ENCODE measurements around the gene PIGV.

The PIGV gene

GRCh38 chr1:26774462-26774861 lies 13.3 kb upstream of the PIGV start:
- DNase-seq: no peak

DNA sequence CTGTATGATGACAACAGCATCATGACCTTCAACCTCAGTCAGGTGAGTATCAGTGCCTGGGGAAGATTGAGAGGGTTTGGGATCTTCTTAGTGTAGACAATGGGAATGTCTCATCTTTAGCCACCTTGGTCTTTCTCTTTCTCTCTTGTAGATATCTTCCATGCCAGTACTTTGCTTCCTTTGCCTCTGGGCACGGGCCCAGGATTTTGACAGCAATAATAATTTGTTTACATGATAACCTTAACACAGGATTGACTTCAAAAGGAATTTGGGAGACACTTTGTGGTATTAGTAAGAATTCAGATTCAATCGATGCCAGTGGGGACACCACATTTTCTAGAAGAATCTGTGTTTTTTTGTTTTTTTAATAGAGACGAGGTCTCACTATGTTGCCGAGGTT lies 12.1 kb upstream of the PIGV start:
- DNase-seq: no peak

DNA sequence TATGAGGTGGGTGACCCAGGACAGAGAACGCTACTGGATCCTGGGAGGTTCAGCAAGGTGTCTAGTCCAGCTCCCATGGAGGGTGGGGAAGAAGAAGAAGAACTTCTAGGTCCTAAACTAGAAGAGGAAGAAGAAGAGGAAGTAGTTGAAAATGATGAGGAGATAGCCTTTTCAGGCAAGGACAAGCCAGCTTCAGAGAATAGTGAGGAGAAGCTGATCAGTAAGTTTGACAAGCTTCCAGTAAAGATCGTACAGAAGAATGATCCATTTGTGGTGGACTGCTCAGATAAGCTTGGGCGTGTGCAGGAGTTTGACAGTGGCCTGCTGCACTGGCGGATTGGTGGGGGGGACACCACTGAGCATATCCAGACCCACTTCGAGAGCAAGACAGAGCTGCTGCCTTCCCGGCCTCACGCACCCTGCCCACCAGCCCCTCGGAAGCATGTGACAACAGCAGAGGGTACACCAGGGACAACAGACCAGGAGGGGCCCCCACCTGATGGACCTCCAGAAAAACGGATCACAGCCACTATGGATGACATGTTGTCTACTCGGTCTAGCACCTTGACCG lies 8.6 kb upstream of the PIGV start:
- no peak for DNase-seq

DNA sequence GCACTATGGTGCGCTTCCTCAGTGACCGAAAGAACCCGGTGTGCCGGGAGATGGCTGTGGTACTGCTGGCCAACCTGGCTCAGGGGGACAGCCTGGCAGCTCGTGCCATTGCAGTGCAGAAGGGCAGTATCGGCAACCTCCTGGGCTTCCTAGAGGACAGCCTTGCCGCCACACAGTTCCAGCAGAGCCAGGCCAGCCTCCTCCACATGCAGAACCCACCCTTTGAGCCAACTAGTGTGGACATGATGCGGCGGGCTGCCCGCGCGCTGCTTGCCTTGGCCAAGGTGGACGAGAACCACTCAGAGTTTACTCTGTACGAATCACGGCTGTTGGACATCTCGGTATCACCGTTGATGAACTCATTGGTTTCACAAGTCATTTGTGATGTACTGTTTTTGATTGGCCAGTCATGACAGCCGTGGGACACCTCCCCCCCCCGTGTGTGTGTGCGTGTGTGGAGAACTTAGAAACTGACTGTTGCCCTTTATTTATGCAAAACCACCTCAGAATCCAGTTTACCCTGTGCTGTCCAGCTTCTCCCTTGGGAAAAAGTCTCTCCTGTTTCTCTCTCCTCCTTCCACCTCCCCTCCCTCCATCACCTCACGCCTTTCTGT lies 7.3 kb upstream of the PIGV start:
- DNase-seq: no peak

GRCh38 chr1:26781206-26781825 lies 6.4 kb upstream of the PIGV start:
- no peak for DNase-seq

DNA sequence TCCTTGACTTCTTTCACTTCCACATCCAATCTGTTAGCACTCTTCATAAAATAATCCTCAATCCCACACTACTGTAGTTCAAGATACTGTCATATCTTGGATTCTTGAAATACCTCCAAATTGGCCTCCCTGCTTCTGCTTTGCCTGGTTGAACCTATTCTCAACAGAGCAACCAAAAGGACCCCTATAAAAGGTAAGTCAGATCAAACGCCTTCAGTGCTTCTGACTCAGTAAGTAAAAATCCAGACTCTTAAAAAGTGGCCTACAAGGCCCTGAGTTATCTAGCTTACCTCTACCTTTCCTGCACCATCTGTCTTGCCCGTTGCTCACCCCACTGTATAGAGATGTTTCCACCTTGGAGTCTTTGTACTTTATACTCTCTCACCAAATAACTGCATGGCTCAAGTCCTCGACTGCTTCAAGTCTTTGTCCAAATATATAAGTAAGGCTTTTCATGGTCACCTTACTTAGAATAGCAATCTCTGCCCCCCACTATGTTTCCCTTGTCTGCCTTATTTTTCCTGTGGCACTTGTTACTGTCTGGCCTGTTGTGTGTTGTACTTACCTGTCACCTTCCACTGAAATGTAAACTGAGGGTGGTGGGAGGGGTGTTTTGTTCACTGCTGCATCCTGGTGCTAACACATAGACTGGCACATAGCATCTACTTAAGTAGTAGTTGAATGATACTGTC lies 5.1 kb upstream of the PIGV start:
- DNase-seq: no peak

- no peak for DNase-seq
Observed at GRCh38 chr1:26783646-26784022, 4.1 kb upstream of the PIGV start.

GRCh38 chr1:26784023-26784871 lies 3.5 kb upstream of the PIGV start:
- peak; percentile 24 to 38 (median 35) for DNase-seq

- DNase-seq: no peak
Observed at GRCh38 chr1:26784886-26785285, 2.9 kb upstream of the PIGV start.

DNA sequence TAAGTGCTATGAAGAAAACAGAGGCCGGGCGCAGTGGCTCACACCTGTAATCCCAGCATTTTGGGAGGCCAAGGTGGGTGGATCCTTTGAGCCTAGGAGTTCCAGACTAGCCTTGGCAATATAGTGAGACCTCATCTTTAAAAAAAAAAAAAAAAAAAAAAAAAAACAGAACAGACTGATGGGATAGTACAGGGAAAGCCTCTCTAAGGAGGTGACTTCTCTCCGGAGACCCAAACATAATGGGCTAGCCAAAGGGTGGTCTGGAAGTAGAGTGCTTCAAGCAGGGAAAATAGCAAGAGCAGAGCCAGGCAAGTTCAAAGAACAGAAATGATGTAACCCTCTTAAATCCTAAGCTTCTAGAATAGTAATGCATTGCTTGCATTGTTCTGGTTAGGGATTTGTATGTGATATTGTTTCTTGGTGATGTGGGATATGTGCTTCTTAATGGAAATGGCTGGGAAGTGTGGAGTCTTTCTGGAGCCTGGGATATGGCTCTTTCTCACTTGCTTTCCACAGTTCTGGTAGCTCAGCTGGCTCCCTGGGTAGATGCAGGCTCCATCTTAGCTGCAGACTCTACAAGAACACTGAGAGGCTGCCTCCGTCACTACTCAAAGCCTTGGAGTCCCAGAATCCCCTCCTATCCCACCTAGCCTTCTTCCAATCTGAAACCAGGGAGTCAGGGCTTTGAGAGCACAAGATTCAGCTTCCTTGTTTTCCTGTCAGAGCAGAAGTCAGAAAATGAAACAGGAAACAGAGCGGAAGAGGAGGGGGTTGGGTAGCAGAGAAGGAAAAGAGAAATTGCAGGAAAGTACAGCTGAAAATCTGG lies 1.9 kb upstream of the PIGV start:
- peak; percentile 71 to 80 (median 74) for DNase-seq

- peak; percentile 49 to 53 (median 53) for DNase-seq
Observed at GRCh38 chr1:26786437-26787380, 1.0 kb upstream of the PIGV start.

GRCh38 chr1:26787381-26787705 lies 407 bp upstream of the PIGV start:
- DNase-seq: peak; percentile 76 to 81 (median 78)

DNA sequence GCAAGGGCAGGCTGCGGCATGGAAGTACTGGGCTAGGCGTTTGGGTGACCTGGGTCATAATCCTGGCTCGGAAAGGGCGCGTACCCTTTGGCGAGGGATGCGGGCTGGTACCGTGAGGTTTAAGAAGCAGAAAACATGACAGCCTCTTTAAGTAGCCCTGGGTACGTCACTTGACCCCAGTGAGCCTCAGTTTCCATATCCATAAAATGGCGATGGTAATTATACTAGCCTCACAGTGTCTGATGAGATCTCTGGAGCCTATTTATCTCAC lies 700 bp downstream of the PIGV start:
- peak in 1 of 3 donors; percentile 22 for DNase-seq

DNA sequence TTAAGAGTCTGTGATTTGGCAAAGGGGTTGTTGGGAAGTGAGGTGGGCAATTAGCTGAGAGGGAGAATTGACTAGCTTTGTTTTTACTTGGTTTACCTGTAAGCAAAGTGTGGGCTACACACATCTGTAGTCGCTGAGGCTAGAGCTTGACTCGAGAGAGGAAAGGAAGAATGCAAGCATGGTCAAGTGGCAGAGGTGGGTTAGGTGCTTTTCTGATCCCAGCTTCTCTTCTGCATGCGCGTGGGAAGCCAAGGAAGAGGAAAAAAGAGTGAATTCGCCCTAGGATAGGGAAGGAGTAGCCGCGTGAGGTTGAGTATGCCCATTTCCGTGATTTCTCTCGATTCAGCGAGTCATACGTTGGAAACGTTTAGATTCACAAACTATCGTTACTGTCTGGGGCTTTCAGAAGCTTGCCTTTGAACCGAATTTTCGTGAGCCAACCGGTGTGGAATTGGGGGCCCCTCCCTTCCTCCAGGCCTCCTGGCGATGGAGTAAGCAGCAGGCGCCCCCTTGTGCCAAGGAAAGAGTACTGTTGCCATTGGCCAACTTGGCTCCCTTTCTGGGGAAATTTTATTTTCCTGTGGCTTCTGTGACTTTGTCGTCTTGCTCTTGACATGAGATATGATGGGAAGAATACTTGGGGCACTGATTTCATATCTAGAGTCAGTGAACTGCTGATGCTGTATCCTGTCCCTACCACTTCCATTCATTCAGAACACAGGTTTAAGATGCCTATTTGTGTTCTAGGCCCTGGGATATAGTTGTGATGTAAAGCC lies 1.3 kb downstream of the PIGV start:
- peak; percentile 87 to 91 (median 91) for DNase-seq

DNA sequence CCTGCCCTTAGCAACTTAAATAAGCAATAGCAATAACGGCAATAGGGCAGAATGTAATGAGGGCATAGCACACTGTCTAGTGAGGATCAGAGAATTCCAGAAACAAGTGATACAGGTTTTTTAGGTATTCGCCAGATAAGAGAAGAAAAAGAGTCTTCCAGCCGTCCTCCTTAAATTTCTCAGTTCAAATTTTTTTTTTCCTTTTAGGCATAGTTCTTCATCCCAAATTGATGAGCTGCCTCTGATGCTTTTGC lies 1.8 kb downstream of the PIGV start:
- no peak for DNase-seq

DNA sequence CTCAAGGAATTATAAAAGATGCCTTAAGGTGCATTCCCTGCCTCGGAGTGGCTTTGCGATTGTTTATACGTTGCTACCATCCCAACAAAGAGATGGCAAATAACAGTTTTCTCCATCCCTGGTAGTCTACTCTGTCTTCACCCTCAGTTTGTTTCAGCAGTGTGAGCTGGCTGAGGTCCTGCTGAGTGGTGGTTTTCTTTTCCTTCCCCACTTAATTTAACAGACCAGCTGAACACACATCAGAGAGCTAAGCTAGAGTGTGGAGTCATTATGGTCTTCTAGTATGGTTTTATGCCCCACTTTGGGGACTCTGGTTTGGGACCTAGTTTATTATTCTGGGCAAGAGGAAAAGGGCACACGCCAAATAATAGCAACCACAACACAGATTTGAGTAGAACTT lies 2.2 kb downstream of the PIGV start:
- no peak for DNase-seq

DNA sequence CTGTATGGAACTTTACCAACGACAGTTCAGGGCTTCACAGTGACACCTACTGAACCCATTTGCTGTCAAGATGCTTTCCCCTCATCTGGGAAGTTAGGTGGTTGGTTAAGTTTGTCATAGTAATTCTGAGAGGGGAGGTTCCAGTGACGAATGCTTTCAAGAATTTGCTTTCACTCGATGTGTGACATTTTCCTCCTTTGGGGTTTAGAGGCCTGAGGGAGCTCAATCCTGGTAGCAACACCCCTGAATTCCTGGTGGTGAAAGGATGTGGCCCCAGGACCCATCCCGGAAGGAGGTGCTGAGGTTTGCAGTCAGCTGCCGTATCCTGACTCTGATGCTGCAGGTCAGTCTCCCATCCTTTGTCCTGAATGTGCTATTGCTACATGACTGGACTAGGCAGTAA lies 2.8 kb downstream of the PIGV start:
- DNase-seq: no peak

GRCh38 chr1:26791148-26791547 lies 3.4 kb downstream of the PIGV start:
- DNase-seq: peak; percentile 43 to 51 (median 50)

DNA sequence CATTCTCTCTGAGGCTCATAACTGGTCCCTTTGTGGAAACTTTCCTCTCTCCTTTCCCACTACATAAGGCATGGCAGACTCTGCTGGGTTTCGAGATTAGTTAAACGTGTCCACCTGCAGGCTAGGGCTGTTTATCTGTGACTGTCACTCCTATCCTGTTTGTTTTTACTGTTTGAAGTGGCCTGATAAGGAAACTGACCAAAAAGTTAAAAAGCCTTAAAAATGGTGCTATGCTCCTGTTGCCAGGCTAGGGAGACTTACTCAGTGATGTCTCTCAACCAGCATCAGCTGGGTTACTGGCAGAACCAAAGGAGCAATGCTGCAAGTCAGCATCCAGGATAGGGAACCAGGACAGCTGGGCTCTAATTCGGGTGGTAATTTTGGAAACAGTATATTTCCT lies 3.9 kb downstream of the PIGV start:
- DNase-seq: no peak

DNA sequence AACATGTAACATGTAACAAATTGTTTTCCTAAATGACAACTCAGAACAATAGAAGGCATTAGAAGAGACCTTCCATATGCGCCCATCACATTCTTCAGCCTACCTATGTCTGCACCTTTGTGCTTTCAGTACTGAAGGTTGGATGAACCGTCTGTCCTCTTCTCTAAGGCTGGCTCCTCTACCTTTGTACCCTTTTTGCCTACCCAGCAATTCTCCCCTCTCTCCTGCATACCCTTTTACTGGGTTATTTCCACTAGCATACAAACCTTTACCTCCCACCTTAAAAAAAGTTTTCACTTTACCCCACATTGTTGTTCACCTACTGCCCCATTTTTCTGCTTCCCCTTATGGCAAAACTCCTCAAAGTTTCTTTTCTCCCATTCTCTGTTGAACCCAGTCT lies 5.2 kb downstream of the PIGV start:
- no peak for DNase-seq

GRCh38 chr1:26794391-26794790 lies 6.6 kb downstream of the PIGV start:
- no peak for DNase-seq

All from suppressor macrophage treated with lipopolysaccharide for 1 hour (primary cell).